GM12878 (cell line): ENCODE data around the gene SLC25A39. TPM values are rescaled to one million over a fixed set of nuclear protein-coding genes. Genes with fewer than 3 reads are reported as not detected.

Source experiments
- ATAC-seq: fragments of 200-7000 bp; cut with Tn5 transposase; 3 replicates; pipeline ENCODE4 v1.9.1; 2020; ENCODE audit warnings: mild to moderate bottlenecking, moderate library complexity
- BruUV-seq: library from RNA; stranded (reverse); fragments of 400-500 nt; replicated peaks from 2 replicates; lab custom pipeline; 2021; lab: Mats Ljungman, UMichigan
- CTCF ChIA-PET: fragments of 300-600 bp; sonication (Branson Sonifier 250); formaldehyde crosslinking; extraction: SDS; loops from one replicate; lab custom pipeline; 2021; ENCODE audit warnings: inconsistent platforms; lab: Yijun Ruan, JAX
- POLR2A ChIA-PET: fragments of 350-600 bp; formaldehyde crosslinking; extraction: SDS; loops from one replicate; lab custom pipeline; 2021; ENCODE audit warnings: inconsistent platforms; lab: Charles Lee
- RAD21 ChIA-PET: fragments of 300-600 bp; sonication (Branson Sonifier 250); formaldehyde crosslinking; loops from one replicate; lab custom pipeline; 2023; ENCODE audit warnings: antibody characterized with exemption; ENCODE audit not compliant: unreplicated experiment; lab: Charles Lee
- SMC1A ChIA-PET: fragments of 300-600 bp; sonication (Branson Sonifier 250); formaldehyde crosslinking; loops from one replicate; lab custom pipeline; 2023; ENCODE audit not compliant: unreplicated experiment, uncharacterized antibody; lab: Charles Lee
- DNase-seq: peaks from one replicate; pipeline ENCODE4 v3.0.0-alpha.2; 2011; ENCODE audit warnings: low read depth, low spot score
- FAIRE-seq: peaks from 3 replicates; lab custom pipeline; 2011; peaks lifted over from hg19 to GRCh38; lab: Jason Lieb, UNC
- H2AFZ ChIP-seq: 2 replicates; pipeline ENCODE4 v1.6.0; 2011; ENCODE audit warnings: low read depth, low read length, control low read depth; ENCODE audit not compliant: control insufficient read depth
- H3K27ac ChIP-seq: 2 replicates; pipeline ENCODE4 v1.5.1; 2011; ENCODE audit warnings: control low read depth; ENCODE audit not compliant: control insufficient read depth, insufficient read depth
- H3K27me3 ChIP-seq, 2 experiments: replicated peaks in 1 of 2; 2 replicates each; pipeline versions ENCODE4 v1.6.0 to v1.6.1; 2011; ENCODE audit warnings: low read length in 1 of 2; ENCODE audit not compliant: control insufficient read depth in 2 of 2, insufficient read depth in 2 of 2
- H3K36me3 ChIP-seq, 2 experiments: 2 replicates each; pipeline ENCODE4 v1.5.1; 2011; ENCODE audit warnings: low read length in 1 of 2; ENCODE audit not compliant: control insufficient read depth in 2 of 2, insufficient read depth in 2 of 2
- H3K4me1 ChIP-seq: 2 replicates; pipeline ENCODE4 v1.6.1; 2011; ENCODE audit warnings: mild to moderate bottlenecking, low read length, moderate library complexity, mixed read lengths; ENCODE audit not compliant: control insufficient read depth, insufficient read depth
- H3K4me2 ChIP-seq: 2 replicates; pipeline ENCODE4 v1.6.0; 2011; ENCODE audit warnings: control low read depth; ENCODE audit not compliant: control insufficient read depth, insufficient read depth
- H3K4me3 ChIP-seq: fragments of 200-600 bp; sonication (generic); 2 replicates; pipeline ENCODE4 v1.5.1; 2016
- H3K79me2 ChIP-seq: 2 replicates; pipeline ENCODE4 v1.6.0; 2011; ENCODE audit warnings: low read length; ENCODE audit not compliant: control insufficient read depth, insufficient read depth
- H3K9ac ChIP-seq: 2 replicates; pipeline ENCODE4 v1.8.0; 2011; ENCODE audit warnings: low read length, control low read depth, mixed read lengths; ENCODE audit not compliant: control insufficient read depth, insufficient read depth
- H3K9me3 ChIP-seq: replicated peaks from 3 replicates; pipeline ENCODE4 v1.5.1; 2011; ENCODE audit warnings: mild to moderate bottlenecking, low read length; ENCODE audit not compliant: control insufficient read depth, insufficient read depth
- H4K20me1 ChIP-seq: 2 replicates; pipeline ENCODE4 v1.6.0; 2011; ENCODE audit not compliant: control insufficient read depth, insufficient read depth
- CBX5 ChIP-seq: sonication (generic); IDR thresholded peaks from 2 replicates; pipeline ENCODE4 v1.6.1; 2016; ENCODE audit warnings: low read depth, moderate library complexity, mild to moderate bottlenecking, inconsistent platforms
- CHD4 ChIP-seq: fragments of 200-600 bp; sonication (generic); IDR thresholded peaks from 2 replicates; pipeline ENCODE4 v1.6.1; 2016; ENCODE audit warnings: mild to moderate bottlenecking
- GABPA ChIP-seq: IDR thresholded peaks from 2 replicates; pipeline ENCODE4 v1.6.1; 2014; ENCODE audit warnings: antibody characterized with exemption, low read depth, mild to moderate bottlenecking, inconsistent platforms
- IKZF1 ChIP-seq: fragments of 450-650 bp; conservative IDR thresholded peaks from 2 replicates; pipeline ENCODE4 v1.6.1; 2017; ENCODE audit warnings: antibody characterized with exemption, mild to moderate bottlenecking
- IKZF2 ChIP-seq, 2 experiments: fragments of 450-650 bp; IDR thresholded peaks; 2 replicates each; pipeline ENCODE4 v1.6.1; 2017; ENCODE audit warnings: mild to moderate bottlenecking in 2 of 2, moderate library complexity in 2 of 2
- JUND ChIP-seq: IDR thresholded peaks from 2 replicates; pipeline ENCODE4 v1.6.1; 2012; ENCODE audit warnings: low read depth, mild to moderate bottlenecking, low read length, improper control_type of control experiment, moderate library complexity
- MEF2B ChIP-seq: fragments of 450-650 bp; IDR thresholded peaks from 2 replicates; pipeline ENCODE4 v1.6.1; 2018; ENCODE audit warnings: mild to moderate bottlenecking, moderate library complexity; ENCODE audit not compliant: partially characterized antibody, poor library complexity, severe bottlenecking
- MYC ChIP-seq: IDR thresholded peaks from 2 replicates; pipeline ENCODE4 v1.6.1; 2011; ENCODE audit warnings: mild to moderate bottlenecking, low read length, moderate library complexity, inconsistent platforms; ENCODE audit not compliant: insufficient read depth, insufficient replicate concordance, insufficient read length, severe bottlenecking
- NBN ChIP-seq: fragments of 450-650 bp; IDR thresholded peaks from 2 replicates; pipeline ENCODE4 v1.6.1; 2016
- RCOR1 ChIP-seq: conservative IDR thresholded peaks from 2 replicates; pipeline ENCODE4 v1.6.1; 2012; ENCODE audit warnings: low read depth, low read length, improper control_type of control experiment
- SUPT20H ChIP-seq: IDR thresholded peaks from 2 replicates; pipeline ENCODE4 v1.6.1; 2011; ENCODE audit warnings: low read depth, mild to moderate bottlenecking, low read length, moderate library complexity, borderline replicate concordance; ENCODE audit not compliant: control insufficient read depth
- TARDBP ChIP-seq: IDR thresholded peaks from 2 replicates; pipeline ENCODE4 v1.6.1; 2016; ENCODE audit warnings: borderline replicate concordance
- YY1 ChIP-seq: IDR thresholded peaks from 2 replicates; pipeline ENCODE4 v1.6.1; 2011; ENCODE audit warnings: low read depth, mild to moderate bottlenecking, low read length
- ZNF592 ChIP-seq: fragments of 450-650 bp; IDR thresholded peaks from 2 replicates; pipeline ENCODE4 v1.6.1; 2017; ENCODE audit warnings: mild to moderate bottlenecking, moderate library complexity
- WGBS: methylation state at CpG from one replicate; pipeline ENCODE4 v1.1.6; 2016; ENCODE audit warnings: low lambda C conversion rate; ENCODE audit not compliant: insufficient replicate concordance, insufficient coverage; ENCODE audit errors: missing lambda C conversion rate; 5-methylcytosine and 5-hydroxymethylcytosine counted together
- in situ Hi-C: fragments of 300-500 bp; cut with MboI; formaldehyde crosslinking; loops from 9 replicates; pipeline ENCODE4 v1.14.3; 2018; ENCODE audit warnings: mixed read lengths
- intact Hi-C: fragments of 100-400 bp; cut with micrococcal nuclease; formaldehyde crosslinking; loops from one replicate; pipeline ENCODE4 v1.14.2; 2022; ENCODE audit not compliant: unreplicated experiment
- polyA plus RNA-seq, 11 experiments: library from polyadenylated mRNA; depleted of rRNA in 4 of 11; unstranded in 6 of 11; stranded (reverse) in 5 of 11; fragments of >200 nt; fragmentation: Nextera tagmentation in 4 of 11; fragmentation: Illumina TruSeq in 1 of 11; extraction: Ambion mirVana in 4 of 11; extraction: Trizol in 1 of 11; gene quantifications; 1 replicate in 1 of 11; 2 replicates in 10 of 11; pipeline versions ENCODE4 v1.2.1 to v1.2.3, GENCODE V29; 2011 to 2016; ENCODE audit warnings: inconsistent platforms in 2 of 11, missing spikeins in 2 of 11, low read depth in 1 of 11
- total RNA-seq, 4 experiments: library from RNA; depleted of rRNA in 3 of 4; stranded (reverse); fragments of >200 nt in 3 of 4; fragmentation: Illumina TruSeq in 1 of 4; extraction: Trizol in 1 of 4; gene quantifications; 2 replicates each; pipeline versions ENCODE4 v1.2.1 to v1.2.3, GENCODE V29; 2013 to 2021
- TF ChIP-seq, protein P1 (sequence below): fragments of 450-650 bp; IDR thresholded peaks from 2 replicates; pipeline ENCODE4 v1.6.1; 2017; ENCODE audit warnings: mild to moderate bottlenecking, moderate library complexity

The SLC25A39 gene
- total and polyA plus RNA-seq, 10 of the 15 experiments (the other 5 are each of a cell fraction or from before 2014, with no cell fraction given) = 3.5 to 270 (median 150) TPM

DNA sequence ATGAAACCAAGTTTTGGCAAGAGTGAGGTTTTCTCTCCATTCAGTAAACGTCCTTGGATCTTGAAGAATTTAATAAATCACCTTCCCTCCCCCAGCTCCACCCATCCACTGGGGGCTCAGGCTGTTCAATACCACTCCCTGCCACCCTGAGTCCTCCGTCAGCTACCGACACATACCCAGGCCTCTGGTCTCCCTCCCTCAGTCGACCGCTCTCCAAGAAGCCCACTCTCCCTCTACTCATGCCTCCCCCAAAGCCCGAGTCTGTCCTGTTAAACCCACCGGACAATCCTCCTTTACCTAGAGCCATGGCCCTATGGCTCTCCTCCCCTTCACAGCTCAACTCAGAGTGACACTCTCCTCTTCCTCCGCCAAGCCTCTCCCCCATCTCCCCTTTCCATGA is 37.0 kb downstream of the SLC25A39 start:
- no peak for FAIRE-seq
- Histone ChIP-seq H4K20me1 (no peaks in the 10 kb centered on the region), H3K4me3 (no peak overlapping the region), H3K9ac (no peak overlapping the region), H3K36me3 (no peaks in the 10 kb centered on the region), H3K4me1 (no peaks in the 10 kb centered on the region; the same call in 1 of the 2 replicates), H2AFZ (no peak overlapping the region), H3K79me2 (no peaks in the 10 kb centered on the region), H3K27me3 (peaks cover 0 to 3% of the 10 kb centered on the region in 2 experiments; a peak in 1 of 4 replicates), H3K9me3 (no peaks in the 10 kb centered on the region), H3K4me2 (no peak overlapping the region), H3K27ac (no peak overlapping the region)
- TF ChIP-seq TARDBP = no peak
- TF ChIP-seq SUPT20H = no peak
- TF ChIP-seq IKZF2 (IDR thresholded peaks at IDR 0.05) = no peak
- no peak for TF ChIP-seq MEF2B
- TF ChIP-seq RCOR1 = no peak
- no peak for TF ChIP-seq MYC
- no peak for TF ChIP-seq GABPA
- TF ChIP-seq, protein P1, sequence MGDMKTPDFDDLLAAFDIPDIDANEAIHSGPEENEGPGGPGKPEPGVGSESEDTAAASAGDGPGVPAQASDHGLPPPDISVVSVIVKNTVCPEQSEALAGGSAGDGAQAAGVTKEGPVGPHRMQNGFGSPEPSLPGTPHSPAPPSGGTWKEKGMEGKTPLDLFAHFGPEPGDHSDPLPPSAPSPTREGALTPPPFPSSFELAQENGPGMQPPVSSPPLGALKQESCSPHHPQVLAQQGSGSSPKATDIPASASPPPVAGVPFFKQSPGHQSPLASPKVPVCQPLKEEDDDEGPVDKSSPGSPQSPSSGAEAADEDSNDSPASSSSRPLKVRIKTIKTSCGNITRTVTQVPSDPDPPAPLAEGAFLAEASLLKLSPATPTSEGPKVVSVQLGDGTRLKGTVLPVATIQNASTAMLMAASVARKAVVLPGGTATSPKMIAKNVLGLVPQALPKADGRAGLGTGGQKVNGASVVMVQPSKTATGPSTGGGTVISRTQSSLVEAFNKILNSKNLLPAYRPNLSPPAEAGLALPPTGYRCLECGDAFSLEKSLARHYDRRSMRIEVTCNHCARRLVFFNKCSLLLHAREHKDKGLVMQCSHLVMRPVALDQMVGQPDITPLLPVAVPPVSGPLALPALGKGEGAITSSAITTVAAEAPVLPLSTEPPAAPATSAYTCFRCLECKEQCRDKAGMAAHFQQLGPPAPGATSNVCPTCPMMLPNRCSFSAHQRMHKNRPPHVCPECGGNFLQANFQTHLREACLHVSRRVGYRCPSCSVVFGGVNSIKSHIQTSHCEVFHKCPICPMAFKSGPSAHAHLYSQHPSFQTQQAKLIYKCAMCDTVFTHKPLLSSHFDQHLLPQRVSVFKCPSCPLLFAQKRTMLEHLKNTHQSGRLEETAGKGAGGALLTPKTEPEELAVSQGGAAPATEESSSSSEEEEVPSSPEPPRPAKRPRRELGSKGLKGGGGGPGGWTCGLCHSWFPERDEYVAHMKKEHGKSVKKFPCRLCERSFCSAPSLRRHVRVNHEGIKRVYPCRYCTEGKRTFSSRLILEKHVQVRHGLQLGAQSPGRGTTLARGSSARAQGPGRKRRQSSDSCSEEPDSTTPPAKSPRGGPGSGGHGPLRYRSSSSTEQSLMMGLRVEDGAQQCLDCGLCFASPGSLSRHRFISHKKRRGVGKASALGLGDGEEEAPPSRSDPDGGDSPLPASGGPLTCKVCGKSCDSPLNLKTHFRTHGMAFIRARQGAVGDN = no peak
- no peak for TF ChIP-seq YY1
- TF ChIP-seq NBN = no peak
- no peak for TF ChIP-seq CBX5
- TF ChIP-seq CHD4 = no peak
- TF ChIP-seq JUND = no peak
- TF ChIP-seq ZNF592 = no peak
- no peak for TF ChIP-seq IKZF1
- no TSS peak for BruUV-seq
- ChIA-PET SMC1A (no interaction called here), RAD21 (no interaction called here), POLR2A (interaction anchor here (0.6 to 0.7 kb wide), 2 partner anchors 102 to 286 kb away, joined by 3 read pairs; no protein-coding TSS in a partner anchor), CTCF (interaction anchor here (0.8 kb wide), 1 partner anchor 78 kb away, joined by 3 read pairs; no protein-coding TSS in a partner anchor)
- no peak for DNase-seq
- in situ Hi-C loops (no loop called here), intact Hi-C loops (no loop called here)
- ATAC-seq = no peak
- 56% methylated on average over 8 of the region's 8 CpGs for WGBS
